LHCN-M2 (cell line): Measurements from ENCODE around the gene FURIN. TPM values are rescaled to one million over a fixed set of nuclear protein-coding genes. Genes with fewer than 3 reads are reported as not detected.
"Not testable (repeated sequence)": the region's sequence is repeated elsewhere in the genome, so short reads cannot be mapped to it uniquely, and the experiment has no call there.

Experiments
- DNase-seq: peaks from one replicate; pipeline ENCODE4 v3.0.0-alpha.2; 2012; ENCODE audit warnings: low read depth
- total RNA-seq: library from RNA; depleted of rRNA; stranded (reverse); fragments of >200 nt; gene quantifications from 2 replicates; pipeline ENCODE4 v1.2.3, GENCODE V29; 2014

FURIN gene
- total RNA-seq, 1 experiment from 2014 or later = 32.1 TPM

GRCh38 chr15:90915216-90915807 lies 46.9 kb downstream of the FURIN start:
- DNase-seq = peak; percentile 41

GRCh38 chr15:90915808-90916440 lies 47.5 kb downstream of the FURIN start:
- no peak for DNase-seq

DNA sequence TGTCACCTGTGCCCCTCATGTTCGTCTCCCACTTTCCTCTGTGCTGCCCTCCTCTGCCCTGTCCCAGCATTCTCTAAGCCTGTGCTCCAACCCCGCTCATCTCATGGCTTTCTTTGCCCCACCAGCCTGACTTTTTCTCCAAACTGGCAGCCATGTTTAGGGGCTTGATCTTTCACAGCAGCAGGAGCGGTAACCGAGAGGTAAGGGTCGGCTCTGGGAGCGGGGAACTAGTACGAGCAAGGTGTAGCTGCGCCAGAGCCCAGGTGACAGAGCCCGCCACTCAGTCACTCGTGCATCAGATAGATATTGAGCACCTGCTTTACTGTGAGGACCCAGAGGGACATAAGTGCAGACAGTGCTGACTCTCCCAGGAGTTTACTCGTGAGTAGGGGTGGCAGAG lies 48.1 kb downstream of the FURIN start:
- DNase-seq = no peak

DNA sequence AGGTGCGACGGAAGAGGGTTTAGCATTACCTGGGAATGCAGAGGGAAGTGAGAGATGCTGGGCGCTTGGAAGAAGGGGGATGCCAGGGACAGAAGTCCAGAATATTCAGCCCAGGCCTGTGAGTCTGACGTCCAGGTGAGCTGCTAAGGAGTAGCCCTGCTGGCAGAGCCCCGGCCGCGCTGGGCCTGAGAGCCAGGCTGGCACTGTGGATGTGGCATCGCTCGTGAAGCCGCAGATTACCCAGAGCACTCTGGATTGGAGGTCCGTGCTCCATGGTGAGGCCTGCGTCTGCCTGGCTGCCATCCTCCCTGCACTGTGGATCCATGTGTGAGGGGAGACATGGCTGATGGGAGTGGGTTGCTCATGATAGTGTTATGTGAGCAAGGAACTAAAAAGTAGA lies 49.2 kb downstream of the FURIN start:
- DNase-seq = no peak

- DNase-seq = no peak
Measured at GRCh38 chr15:90918034-90918788, 49.8 kb downstream of the FURIN start.

- no peak for DNase-seq
Measured at GRCh38 chr15:90918835-90919234, 50.4 kb downstream of the FURIN start.

- DNase-seq = no peak
Measured at GRCh38 chr15:90921887-90922286, 53.5 kb downstream of the FURIN start.

- DNase-seq = not testable (repeated sequence)
Measured at GRCh38 chr15:90922712-90923322, 54.4 kb downstream of the FURIN start.

DNA sequence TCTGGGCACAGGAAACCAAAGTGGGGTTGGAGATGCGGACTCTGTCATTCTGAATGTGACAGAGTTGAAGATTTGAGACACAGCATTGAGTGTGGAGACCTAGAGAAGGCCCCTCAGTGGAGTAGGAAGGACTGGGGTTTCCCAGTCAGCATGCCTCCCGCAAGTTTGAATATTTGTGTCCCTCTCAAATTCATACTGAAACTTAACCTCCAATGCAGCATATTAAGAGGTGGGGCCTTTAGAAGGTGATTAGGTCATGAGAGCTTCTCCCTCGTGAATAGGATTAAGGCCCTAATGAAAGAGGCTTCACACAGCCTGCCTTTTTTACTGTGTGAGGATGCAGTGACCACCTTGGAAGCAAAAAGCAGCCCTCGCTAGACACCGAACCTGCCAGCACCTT lies 56.0 kb downstream of the FURIN start:
- DNase-seq = no peak

GRCh38 chr15:90926766-90927165 lies 58.4 kb downstream of the FURIN start:
- DNase-seq = not testable (repeated sequence)

DNA sequence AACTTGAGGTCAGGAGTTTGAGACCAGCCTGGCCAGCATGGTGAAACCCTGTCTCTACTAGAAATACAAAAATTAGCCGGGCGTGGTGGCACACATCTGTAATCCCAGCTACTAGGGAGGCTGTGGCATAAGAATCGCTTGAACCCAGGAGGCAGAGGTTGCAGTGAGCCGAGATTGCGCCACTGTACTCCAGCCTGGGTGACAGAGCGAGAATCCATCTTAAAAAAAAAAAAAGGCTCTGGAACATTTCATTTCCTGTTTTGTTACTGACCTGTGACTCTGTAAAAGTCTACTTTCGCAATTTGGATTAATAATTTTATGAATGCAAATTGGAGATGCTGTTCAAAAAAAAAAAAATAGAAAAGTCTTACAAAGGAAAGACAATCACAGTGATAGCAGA lies 59.7 kb downstream of the FURIN start:
- DNase-seq = not testable (repeated sequence)

DNA sequence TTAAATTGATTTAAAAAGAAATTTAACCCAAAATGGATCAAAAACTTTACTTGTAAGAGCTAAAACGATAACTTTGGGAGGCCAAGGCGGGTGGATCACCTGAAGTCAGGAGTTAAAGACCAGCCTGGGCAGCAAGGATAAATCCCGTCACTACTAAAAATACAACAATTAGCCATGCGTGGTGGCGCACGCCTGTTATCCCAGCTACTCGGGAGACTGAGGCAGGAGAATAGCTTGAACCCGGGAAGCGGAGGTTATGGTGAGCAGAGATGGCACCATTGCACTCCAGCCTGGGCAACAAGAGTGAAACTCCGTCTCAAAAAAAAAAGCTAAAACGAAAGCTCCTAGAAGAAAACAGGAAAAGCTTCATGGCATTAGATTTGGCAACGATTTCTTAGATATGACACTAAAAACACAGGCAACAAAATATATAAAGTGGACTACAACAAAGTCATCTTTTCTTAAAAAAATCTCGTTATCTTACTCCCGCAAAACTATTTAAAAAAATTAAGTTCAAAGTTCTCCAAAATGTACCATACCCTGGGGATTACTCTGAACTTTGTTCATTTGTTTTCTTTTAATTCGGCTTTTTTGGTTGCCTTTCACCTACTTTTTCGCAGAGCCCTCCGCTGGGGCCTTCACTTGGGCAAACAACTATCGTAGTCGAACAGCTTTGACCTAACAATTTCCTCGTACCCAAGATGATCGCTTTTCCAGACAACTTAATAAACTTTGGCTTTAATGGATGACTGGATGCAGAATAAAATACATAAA lies 61.0 kb downstream of the FURIN start:
- DNase-seq = no peak

GRCh38 chr15:90930861-90931574 lies 62.6 kb downstream of the FURIN start:
- no peak for DNase-seq

DNA sequence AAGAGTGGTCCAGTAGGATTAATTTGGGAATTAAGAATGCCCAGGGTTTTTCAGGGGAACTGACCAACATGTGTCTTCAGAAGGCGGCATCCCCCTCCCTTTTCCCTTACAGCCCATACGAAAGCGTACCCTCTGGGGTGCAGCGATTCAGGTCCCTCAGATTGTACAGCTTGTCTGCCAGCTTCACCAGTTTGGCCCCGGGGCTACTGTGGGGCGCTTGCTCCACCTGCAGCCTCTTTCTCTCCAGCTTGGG lies 63.1 kb downstream of the FURIN start:
- DNase-seq = no peak

- peak; percentile 80 for DNase-seq
Measured at GRCh38 chr15:90931828-90932659, 63.7 kb downstream of the FURIN start, which contains the start of gene HDDC3. Gene HDDC3 (minus strand): TSS chr15:90932549. CDS start chr15:90932540, 9 bp downstream.

- no peak for DNase-seq
Measured at GRCh38 chr15:90932660-90932991, 64.2 kb downstream of the FURIN start.
